HFFc6 (cell line): ENCODE data around the gene FEM1B. TPM values are rescaled to one million over a fixed set of nuclear protein-coding genes. Genes with fewer than 3 reads are reported as not detected.

Experiments
- DNase-seq: peaks from one replicate; pipeline ENCODE4 v3.0.0-alpha.2; 2018
- H3K27ac Mint-ChIP-seq: 2 replicates; pipeline ENCODE4 v1.8.0; 2020; ENCODE audit warnings: mild to moderate bottlenecking, mixed read lengths
- H3K27me3 Mint-ChIP-seq: 2 replicates; pipeline ENCODE4 v1.8.0; 2021; ENCODE audit warnings: mild to moderate bottlenecking, moderate library complexity, mixed read lengths; ENCODE audit not compliant: insufficient read depth
- H3K36me3 Mint-ChIP-seq: 2 replicates; pipeline ENCODE4 v1.8.0; 2021; ENCODE audit warnings: low read depth, mixed read lengths
- H3K4me1 Mint-ChIP-seq: 2 replicates; pipeline ENCODE4 v1.8.0; 2020; ENCODE audit warnings: low read depth, mixed read lengths
- H3K4me3 Mint-ChIP-seq: 2 replicates; pipeline ENCODE4 v1.8.0; 2020; ENCODE audit warnings: mild to moderate bottlenecking, moderate library complexity, mixed read lengths
- H3K9me3 Mint-ChIP-seq: 2 replicates; pipeline ENCODE4 v1.8.0; 2020; ENCODE audit warnings: mild to moderate bottlenecking, mixed read lengths
- CTCF ChIP-seq: fragments of 200-600 bp; sonication (generic); IDR thresholded peaks from 2 replicates; pipeline ENCODE4 v1.5.0; 2021; ENCODE audit warnings: antibody characterized with exemption, mild to moderate bottlenecking
- total RNA-seq, 6 experiments: library from RNA; stranded (reverse); fragmentation: NEBNext Ultra II Directional; extraction: Animal tissue kit (Norgen Biotek cat#: 25700); gene quantifications; 2 replicates in 1 of 6; 3 replicates in 5 of 6; pipeline ENCODE4 v1.2.3, GENCODE V29; 2021

FEM1B gene
- total RNA-seq, 6 experiments from 2014 or later: 30.7 to 38.0 (median 32.7) TPM

GRCh38 chr15:68268405-68268804 lies 9.1 kb upstream of the FEM1B start:
- H3K4me3 Mint-ChIP-seq: no peak overlapping the region
- H3K4me1 Mint-ChIP-seq: peaks cover 27% of the 10 kb centered on the region
- TF ChIP-seq CTCF: no peak

DNA sequence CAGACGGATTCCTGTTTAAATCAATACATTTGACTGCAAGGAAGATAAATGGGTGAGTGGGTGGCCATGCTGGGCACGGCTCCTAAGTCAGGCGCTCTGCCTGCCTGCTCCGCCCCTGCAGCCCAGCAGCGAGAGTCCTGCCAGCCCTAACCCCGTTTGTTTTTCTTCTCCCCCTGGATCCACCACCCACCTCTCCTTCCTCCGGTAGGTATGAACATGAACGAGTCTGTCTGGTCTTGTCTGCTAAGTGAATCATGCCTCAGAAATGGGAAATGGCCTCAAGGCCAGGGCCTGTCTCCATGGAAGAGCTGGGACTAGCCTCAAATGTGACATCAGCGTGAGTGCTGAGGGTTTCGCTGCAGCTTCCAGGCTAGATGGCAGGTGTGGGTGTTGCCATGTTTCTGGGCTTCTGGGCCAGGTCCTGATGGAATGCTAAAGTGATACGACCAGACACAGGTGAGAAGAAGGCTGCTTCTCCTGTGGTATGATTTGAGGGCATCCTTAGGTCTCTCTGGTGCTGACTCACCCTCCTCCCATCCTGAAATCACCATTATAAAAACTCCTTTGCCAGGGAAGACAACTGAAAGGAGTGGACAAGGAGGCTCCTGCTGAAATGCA lies 5.6 kb upstream of the FEM1B start:
- DNase-seq: peak; percentile 83
- H3K9me3 Mint-ChIP-seq: no peaks in the 10 kb centered on the region
- peaks cover 53% of the 10 kb centered on the region for H3K4me1 Mint-ChIP-seq
- no peak for TF ChIP-seq CTCF
- H3K4me3 Mint-ChIP-seq: peak overlapping the region; percentile 80
- H3K27me3 Mint-ChIP-seq: peaks cover 5% of the 10 kb centered on the region; the same call in 1 of the 2 replicates
- peak overlapping the region; percentile 94 for H3K27ac Mint-ChIP-seq
- H3K36me3 Mint-ChIP-seq: no peaks in the 10 kb centered on the region

More at GRCh38 chr15:68268405-68268804, 9.1 kb upstream of the FEM1B start:
- Mint-ChIP-seq H3K9me3 (no peaks in the 10 kb centered on the region), H3K27ac (no peak overlapping the region), H3K36me3 (no peaks in the 10 kb centered on the region), H3K27me3 (peaks cover 9% of the 10 kb centered on the region)
- DNase-seq: no peak

DNA sequence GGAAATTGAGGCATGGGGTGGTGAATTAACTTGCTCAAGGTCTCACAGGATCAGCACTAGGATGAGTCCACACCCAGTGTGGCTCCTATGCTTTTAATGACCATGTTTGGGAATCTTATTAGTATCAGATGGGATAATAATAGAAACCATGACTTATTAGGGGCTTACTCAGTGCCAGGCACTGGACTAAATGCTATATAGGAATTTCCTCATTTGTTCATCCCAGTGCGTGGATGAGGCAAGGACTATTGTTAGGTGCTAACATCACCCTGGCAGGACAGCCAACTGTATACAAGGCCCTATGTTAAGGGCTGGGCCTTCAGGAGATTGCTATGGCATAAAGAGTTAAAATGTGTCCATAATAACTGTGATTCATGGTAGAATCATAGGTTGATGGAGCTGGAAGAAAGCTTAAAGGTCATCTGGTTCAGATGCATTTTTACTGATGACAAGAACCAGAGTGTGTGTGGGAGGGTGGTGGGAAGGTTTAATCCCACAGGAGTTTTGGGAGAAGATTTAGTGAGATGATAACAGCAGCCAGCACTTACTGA lies 4.7 kb upstream of the FEM1B start:
- H3K27me3 Mint-ChIP-seq: peaks cover 3% of the 10 kb centered on the region; the same call in 1 of the 2 replicates
- H3K4me3 Mint-ChIP-seq: peak overlapping the region; percentile 80
- DNase-seq: peak; percentile 92
- TF ChIP-seq CTCF: no peak
- no peaks in the 10 kb centered on the region for H3K9me3 Mint-ChIP-seq
- no peaks in the 10 kb centered on the region for H3K36me3 Mint-ChIP-seq
- peaks cover 59% of the 10 kb centered on the region for H3K4me1 Mint-ChIP-seq
- H3K27ac Mint-ChIP-seq: peak overlapping the region; percentile 94

GRCh38 chr15:68274201-68274848 lies 3.2 kb upstream of the FEM1B start:
- Mint-ChIP-seq H3K9me3 (no peaks in the 10 kb centered on the region), H3K4me3 (no peak overlapping the region), H3K27ac (no peak overlapping the region), H3K36me3 (peaks cover 9% of the 10 kb centered on the region), H3K27me3 (no peaks in the 10 kb centered on the region; the same call in 1 of the 2 replicates), H3K4me1 (peaks cover 63% of the 10 kb centered on the region)
- TF ChIP-seq CTCF: no peak
- no peak for DNase-seq

GRCh38 chr15:68275165-68275746 lies 2.3 kb upstream of the FEM1B start:
- Mint-ChIP-seq H3K27ac (no peak overlapping the region), H3K4me3 (no peak overlapping the region), H3K4me1 (peaks cover 72% of the 10 kb centered on the region), H3K36me3 (peaks cover 19% of the 10 kb centered on the region), H3K9me3 (no peaks in the 10 kb centered on the region), H3K27me3 (no peaks in the 10 kb centered on the region; the same call in 1 of the 2 replicates)
- DNase-seq: no peak
- TF ChIP-seq CTCF: no peak
